NCI-H345 treated with DMSO at 0.1 percent for 48 hours (cell line): ENCODE data around the gene PLD4.
A peak's percentile ranks its signal among the peaks of the same experiment; 100 is the strongest.

ENCODE experiments used
- DNase-seq: peaks from one replicate; lab custom pipeline; 2025; ENCODE audit not compliant: unreplicated experiment; lab: John Stamatoyannopoulos, UW

The PLD4 gene

DNA sequence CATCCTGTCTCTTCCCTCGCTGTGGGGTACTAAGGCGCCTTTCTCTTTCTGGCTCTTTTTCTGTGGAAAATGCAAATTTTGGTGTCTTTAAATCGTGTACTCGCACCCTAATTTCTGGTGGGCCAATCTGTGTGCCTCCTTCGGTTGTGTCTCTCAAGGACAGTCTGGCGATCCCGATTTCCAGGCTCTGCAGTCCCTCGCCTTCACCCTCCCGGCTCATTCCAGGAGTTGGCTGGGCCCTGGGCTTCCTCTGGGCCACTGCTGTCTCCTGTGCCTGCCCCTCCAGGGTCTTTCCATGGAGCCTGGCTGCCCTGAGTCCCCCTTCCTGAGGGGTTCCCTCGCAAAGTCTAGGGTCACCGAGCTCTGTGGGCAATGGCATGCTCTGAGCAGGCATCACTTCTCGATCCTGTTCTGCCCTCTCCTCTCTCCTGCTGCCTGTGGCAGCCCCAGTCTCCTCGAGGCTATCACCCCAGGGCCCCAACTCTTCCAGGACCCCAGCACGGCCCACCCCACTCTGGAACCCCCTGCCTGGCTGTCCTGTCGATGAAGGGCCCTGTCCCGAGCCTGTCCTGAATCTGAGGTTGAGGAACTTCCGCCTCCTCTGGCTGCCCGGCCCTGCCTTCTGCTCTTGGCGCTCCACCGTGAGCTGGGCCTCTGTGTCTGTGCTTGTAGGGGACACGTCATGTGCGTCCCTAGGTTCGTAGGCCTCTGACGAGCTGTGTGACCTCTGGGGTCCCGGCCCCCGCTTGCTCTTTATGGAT, 29.4 kb downstream of the PLD4 start:
- no peak for DNase-seq

DNA sequence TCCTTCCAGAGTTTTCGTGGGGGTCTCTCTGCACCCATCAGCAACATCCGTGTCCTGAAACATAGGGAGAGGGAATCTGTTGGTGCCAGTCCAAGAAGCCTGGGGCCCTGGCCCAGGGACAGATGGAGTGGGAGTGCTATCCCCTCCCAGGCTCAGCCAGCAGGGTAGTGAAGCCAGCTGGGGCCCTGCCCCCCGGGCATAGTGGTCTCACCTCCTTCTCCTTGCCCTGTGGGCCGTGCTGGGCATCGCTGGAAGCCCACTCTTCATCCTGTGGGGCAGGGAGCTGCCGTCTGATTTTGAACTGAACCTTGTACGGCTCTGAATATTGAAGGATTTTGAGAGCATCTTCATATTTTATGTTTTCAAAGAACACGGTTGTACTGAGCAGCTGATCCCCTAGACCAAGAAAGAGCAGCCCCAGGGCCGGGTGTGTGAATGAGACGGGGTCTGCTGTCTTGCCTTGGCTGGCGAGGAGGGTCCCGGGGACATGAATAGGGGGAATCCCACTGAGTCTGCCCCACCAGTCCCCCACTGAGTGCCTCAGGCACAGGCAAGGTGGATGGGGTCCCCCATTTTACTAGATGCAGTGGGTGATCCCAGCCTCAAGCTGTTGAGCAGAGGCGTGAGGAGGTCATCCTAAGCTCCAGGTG, 30.2 kb downstream of the PLD4 start:
- no peak for DNase-seq

DNA sequence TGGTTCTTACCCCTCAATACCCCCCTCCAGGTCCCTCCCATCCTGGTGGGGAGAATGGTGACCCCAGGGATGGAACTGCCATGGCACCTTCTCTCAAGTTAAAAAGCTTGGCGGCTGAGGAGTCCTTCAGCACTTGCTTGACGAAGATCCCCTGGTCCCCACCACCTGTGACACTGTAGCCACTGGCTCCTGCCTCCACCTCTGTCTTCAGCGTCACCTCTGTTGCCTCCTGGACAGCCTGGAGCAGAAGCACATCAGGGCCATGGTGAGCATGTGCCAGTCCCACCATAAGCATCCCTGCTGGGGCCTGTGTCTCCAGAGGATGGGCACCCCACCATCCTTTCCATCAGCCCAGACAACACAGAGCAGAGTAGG, 30.7 kb downstream of the PLD4 start:
- DNase-seq: no peak

DNA sequence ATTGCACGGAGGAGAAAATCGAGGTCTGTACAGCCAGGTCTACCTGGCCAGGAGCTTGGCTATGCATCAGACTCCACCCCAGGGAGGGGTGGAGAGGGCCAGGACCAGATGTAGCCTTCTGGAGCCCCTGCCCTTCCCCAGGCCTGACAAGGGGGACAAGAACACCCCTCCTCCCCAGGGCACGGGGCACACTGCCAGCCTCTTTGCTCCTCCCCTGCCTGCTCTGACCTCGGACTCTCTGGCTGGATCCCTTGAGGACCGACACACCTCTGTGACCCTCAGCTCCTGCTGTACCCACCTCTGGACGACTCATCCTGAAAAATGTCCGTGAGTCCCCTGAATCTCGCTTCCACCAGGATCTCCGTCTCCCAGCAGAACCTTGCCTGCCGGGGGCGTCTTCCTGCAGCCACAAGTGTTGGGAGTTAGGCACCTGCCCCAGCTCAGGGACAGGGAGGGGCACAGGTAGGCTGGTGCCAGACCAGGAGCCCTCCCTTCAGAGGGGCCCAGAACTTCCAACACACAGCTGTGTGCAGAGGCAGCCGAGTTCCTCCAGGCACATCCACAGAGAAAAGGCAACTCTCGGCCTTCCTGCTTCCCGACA, 31.7 kb downstream of the PLD4 start:
- no peak for DNase-seq

DNA sequence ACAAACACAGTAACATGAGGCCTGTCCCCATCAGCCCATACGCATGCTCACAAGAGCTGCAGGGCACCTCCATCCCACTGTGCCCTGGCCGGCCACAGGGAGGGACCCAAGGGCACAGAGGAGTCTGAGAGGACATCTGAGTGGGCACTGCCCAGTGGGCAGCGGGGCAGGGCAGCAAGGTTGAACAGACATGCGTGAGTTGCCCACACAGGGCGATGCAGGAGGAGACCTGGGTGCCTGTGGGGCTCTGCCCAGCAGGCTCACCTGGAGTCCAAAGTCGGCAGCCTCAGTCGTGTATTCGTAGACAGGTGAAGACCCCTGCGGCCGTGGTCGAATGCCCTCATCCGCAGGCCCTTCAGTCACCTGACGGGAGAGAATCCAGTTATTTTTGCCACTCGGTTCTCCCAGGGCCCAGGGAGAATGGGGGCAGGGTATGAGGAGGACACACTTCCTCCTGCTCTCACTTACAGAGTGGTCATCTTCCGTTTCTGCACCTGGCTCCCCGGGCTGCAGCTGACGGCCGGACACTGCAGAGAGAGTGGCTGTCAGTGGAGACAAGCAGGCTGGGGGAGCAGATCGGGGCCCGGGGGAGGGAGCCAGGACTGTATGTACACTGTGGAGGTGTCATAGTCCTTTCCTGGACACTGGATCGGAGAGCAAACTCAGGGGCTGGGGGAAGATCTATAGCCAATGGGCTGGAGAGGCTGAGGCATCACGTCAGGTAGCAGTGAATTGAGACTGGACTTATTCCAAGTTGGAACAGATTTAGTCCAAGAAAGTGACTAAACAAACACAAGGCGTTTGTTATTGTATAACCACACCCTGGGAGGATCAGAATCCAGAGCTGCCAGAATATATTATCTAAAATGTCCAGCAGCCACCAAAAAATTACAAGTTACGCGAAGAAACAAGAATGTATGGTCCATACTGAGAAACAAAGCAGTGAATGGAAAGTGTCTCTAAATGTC, 32.8 kb downstream of the PLD4 start:
- DNase-seq: no peak

DNA sequence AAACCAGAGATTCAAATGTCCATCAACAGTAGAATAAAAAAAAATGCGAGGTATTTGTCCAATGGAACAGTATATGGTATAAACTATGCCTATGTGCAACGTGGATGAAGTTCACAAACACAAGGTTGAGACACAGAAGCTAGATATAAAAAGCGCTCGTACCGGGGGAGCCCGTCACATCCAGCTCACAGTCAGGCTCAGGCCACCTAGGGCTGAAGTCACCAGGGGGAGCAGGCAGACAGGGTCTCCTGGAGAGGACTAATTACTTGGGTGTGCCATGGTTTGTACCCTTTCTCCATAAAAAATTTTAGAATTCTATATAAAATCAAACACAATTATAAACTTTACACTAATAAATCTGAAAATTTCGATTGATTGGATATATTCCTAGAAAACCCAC, 39.9 kb downstream of the PLD4 start:
- no peak for DNase-seq

DNA sequence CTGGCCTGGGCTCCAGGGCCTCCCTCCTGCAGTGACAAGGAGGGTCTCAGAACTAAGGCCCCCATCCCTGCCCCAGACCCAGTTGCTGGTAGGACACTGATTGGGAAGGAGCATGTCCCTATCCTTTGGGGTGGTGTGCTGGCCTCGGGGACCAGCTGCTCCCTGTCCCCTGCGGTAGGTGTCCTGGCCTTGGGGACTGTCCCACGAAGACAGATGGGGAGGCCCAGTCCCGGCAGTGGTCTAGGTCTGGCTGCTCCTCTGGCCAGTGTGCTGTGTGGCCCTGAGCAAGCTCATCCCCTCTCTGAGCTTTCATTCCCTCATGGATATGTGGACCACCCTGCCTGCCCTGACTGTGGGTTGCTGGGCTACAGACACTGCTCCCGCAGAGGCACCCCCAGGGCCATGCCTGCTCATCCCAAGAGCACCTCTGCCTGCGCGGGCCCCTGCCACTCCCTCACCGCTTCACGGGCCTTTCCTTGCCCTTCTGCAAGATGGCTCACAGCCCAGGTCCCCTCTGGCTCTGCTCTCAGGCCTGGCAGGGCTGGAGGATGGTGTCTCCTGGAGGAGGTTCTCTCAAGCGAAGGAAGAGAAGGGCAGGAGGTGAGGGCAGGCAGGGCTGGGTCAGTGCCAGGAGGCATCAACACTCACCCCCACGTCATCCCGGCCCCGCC, 41.0 kb downstream of the PLD4 start:
- no peak for DNase-seq

DNA sequence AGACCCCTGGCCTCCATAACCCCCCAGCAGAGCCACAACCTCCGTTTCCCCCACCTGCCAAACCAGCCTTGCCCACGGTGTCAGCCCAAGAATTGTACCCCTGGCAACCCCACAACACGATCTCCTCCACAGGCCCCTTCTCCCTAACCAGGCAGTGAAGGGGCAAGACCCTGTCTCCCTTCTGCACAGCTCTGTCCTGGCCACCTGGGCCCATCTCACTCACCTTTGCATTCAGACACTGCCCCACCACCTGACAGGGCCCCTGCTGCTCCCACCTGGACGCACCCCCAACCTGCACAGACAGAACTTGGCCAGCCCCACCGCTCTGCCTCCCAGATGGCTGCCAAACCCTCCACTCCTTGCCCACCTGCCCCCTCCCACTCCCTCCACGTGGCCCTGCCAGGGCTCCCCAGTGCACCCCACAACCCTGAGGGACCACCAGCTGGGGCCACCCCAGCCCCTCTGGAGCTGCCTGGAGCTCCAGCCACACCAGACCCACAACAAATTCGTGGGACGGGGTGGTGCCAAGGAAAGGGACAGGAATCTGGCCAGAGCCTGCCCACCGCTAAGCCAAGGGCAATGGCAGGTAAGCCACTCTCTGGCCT, 41.7 kb downstream of the PLD4 start:
- DNase-seq: no peak

DNA sequence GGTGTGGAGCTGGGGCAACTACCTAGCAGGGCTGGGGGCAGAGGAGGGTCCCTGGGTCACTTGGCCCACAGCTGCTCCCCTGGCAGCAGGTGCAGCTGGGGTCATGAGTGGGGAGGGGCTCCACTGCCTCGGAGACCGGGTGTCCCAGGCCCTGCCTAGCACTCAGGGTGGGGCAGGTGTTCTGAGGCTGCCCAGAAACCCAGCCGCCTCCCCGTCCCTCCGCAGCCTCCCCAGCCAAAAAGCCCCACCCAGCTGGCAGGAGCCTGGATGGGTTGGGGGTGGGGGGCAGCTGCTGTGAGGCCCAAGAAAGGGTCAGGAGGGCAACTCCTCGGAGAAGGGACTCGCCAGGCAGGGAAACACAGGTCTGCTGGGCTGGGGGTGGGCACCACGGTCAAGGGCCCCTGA, 42.3 kb downstream of the PLD4 start:
- DNase-seq: no peak

DNA sequence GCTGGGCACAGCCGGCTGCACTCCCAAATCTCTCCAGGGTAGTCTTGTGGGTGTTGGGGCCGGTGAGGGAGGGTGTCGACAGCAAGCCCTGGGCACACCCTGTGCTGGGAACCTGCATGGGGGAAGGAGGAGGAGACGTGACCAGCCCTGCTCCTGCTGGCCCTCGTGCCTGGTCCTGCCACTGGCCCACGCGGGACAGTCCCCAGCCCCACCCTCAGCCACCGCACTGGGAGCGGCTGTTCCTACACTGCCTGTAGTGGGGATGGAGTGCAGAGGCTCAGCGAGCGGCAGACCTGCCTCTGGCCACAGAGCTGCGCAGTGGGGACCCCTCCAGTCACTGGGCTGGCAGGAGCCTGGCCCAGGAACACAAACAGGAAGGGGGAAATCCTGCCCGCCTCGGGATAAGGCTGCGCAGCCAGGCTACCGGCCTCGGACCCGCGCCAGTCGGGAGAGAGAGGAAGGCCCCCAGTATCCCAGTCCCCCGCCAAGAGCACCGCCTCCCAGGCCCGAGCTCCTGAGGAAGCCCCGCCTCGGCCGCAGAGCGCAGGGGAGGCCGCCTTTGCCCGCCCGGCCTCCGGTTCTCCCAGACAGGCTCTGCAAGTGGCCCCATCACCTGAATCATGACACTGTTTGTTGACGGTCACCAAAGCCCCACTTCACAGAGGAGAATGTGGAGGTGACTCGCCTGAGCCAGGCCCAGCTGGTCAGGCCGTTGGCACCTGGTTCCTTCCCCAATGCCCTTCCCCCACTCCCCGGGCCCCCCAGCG, 42.9 kb downstream of the PLD4 start:
- peak; percentile 36 for DNase-seq

DNA sequence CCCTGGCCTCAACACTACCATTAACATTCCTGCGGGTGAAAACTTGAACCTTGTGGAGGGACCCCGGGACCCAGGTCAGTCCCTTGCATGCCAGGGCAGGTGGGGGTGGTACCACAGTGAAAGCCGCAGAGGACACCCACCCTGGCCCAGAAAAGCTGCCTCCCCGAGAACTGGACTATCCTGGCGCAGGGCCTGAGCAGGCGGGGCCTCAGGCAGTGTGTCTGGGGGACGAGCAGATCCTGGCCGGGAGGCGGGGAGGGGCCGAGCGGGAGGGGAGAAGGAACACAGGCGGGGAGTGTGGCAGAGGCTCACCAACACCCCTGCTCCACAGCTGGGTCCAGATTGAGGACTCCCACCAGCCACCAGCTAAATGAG, 43.5 kb downstream of the PLD4 start:
- DNase-seq: peak; percentile 36

DNA sequence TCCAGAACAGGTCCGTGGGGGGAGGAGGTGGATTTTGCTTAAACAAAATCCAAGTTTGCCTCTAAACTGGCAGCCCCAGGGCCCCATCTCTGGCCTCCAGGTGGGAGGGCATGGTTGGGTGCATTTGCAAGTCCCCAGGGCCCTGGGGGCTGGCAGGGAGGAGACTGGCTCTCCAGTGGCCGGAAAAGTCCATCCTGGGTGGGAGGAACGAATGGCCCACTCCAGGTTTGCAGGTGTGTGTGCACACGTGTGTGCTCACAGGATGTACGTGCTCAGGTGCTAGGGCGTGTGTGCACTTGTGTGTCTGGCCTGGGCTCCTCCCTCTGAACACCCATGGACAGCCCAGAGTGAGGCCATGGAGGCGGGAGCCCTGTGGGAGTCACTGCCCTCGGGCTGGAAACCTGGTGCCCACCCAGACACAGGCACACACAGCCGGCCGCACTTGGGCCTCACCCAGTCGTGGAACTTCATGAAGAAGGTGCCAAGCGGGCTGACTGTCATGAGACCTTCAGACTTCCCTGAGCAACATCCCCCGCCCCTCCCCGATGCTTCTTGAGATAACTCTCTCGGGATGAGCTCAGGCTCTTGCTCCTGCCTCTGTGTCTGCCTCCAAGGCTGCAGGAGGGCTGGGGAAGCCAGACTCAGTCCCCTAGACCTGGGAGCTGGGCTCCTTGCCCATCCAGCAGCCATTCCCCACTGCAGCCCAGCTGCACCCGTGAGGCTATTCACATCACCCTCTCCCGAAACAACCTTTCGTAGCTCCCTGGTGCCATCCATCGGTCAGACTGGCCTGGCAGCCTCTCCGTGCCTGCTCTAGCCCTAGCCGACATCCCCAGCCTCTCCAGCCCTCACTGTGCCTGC, 44.1 kb downstream of the PLD4 start:
- peak; percentile 44 for DNase-seq

DNA sequence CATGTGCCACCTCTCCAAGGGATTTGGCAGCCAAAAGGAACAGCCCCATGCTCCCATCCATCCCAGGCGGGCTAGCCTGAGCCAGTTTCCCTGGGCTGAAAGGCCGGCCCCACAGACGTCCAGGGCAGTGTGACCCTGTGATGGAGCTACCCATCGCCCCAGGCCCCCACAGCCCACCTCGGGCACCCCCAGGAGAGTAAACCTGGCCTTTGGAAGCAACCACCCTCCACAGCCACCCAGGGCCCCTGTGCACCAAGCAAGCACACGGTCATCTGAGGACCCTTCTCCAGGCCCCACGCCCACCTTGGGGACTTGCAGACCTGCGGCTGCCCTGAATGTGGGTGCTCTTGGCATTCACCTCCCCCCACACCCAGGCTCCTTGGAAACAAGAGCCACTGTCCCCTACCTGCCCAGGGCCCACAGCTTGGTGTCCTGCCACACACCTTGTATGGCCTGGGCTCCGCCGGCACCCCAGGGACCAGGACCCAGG, 45.1 kb downstream of the PLD4 start:
- no peak for DNase-seq

DNA sequence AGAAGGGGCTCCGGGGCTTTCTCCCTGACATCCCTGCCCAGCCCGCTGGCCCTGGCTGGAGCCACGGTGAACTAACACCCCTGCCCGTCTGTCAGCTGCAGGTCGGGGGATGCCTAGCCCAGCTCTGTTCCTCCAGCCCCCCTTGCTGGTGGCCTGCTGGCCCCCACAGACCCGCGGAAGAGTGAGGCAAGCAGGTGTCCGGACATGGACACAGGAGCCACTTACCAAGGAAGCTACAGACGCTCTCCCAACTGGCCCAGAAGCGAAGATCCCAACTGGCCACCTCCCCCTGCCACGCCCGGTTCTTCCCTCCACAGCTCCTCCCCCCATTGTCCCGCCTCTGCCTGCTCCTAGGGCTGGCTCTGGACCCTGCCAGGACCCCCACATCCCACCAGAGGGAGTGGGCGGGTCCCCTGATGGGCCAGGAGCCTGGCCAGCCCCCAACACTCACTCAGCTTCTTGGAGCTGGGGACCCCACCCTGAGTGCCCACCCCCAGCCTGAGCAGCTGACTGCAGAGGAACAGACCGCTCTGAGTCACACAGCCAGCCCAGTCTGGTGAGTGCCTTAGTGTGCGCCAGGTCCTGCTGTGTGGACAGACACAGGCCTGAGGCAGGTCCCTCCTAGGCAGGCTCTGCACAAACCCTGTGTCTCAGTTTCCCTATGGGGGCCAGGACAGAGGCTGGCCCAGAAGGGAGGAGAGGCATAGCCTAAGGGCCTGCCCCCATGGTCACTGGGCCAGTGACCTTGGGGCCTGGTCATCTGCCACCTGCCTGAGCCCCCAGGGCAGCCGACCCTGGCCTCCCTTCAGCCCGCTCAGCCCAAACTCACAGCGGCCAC, 45.8 kb downstream of the PLD4 start:
- DNase-seq: no peak

DNA sequence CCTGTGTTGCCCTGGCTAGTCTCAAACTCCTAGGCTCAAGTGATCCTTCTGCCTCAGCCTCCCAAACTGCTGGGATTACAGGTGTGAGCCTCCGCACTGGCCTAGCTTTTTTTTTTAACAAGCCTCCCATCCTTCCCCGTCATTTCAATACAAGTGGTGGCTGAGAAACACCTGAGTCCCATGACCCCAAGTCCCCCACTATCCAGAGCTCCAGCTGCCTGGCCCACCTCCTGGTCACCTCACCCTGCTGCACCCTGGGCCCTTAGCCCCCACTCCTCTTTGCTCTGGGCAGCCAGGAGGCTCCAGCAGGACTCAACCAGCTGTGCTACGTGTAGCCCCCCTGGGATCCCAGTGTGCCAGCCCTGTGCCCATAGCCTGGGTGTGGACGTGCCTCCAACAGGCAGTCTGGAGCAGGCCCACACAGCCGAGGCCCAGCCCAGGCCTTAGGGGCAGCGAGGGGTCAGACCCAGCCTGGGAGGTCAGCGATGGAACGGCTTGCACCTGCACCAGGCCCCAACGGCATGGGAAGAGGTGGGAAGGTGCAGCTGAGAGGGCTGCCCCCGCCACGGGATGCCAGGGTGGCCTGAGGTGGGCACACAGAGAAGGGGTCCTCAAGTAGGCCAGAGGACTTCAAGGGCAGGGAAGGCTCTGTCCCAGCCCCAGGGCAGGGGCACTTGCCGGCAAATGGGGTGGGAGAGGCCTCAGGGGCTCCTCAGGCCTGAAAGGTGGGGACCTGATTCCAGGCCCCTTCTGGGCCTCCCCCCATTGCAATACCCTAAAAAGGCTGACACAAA, 47.0 kb downstream of the PLD4 start:
- no peak for DNase-seq

DNA sequence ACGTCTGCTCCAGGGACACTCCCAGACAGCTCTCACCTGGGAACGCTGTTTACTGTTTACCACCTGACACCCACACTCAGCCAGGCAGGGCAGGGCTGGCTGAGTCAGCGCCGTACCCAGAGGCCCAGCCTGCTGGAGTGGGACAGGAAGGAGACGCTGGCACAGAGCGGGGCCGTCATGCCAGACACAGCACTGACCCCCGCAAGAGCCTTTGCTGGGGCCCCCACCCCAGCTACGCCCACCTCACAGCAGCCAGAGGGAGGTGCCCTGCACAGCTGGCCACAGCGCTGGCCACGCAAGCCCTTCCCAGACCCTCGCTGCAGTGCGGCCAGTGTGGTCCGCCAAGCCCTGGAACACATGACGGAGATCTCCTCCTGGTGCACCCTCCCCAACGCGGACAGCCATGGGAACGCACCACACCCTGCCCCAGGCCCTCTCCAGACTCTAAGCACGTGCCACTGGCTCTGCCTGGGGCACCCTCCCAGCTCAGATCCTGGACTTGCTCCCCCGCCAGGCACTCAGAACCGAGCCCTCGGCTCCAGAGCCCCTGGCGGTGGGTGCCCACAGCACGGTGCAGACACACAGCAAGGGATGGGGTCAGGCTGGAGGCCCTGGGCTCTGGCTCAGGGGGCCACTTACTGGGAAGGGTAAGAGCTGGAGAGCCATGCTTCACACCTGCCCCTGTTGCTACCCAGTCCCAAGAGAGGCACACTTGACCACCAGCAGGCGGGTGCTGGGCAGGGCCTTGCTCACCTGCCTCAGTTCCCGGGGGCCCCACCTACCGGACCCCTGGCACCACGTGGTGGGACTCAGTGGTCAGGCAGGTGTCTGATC, 47.8 kb downstream of the PLD4 start:
- DNase-seq: peak; percentile 61
